Breast epithelium (tissue), 3 donors: ENCODE results near the gene HSD17B11.

Experiments used
- POLR2A ChIP-seq: fragments of 450-650 bp; IDR thresholded peaks from one replicate; pipeline ENCODE4 v1.6.1; 2016; ENCODE audit warnings: antibody characterized with exemption, mild to moderate bottlenecking, moderate library complexity
- TF ChIP-seq, protein P1 (sequence below), 3 donors: fragments of 450-650 bp; IDR thresholded peaks; one replicate each; pipeline ENCODE4 v1.5.1; 2016 to 2017; ENCODE audit warnings: antibody characterized with exemption in 3 of 3, mild to moderate bottlenecking in 3 of 3, moderate library complexity in 3 of 3

DNA sequence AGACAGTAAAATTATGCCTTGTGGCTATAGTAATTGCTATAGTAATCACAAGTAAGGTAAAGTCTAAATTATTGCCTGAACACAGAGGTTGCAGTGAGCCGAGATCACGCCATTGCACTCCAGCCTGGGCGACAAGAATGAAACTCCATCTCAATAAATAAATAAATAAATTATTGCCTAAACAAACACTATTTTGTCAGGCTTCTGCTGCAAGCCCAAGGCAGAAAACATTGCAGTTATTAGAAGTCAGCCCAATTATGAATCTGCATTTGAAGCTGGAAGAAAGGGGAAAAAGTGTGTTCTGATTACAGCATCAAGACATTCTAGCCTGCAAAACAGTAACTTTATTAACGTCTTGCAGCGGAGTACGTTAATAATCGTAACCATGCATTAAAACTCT is 85.4 kb downstream of the HSD17B11 start:
- TF ChIP-seq, protein P1, sequence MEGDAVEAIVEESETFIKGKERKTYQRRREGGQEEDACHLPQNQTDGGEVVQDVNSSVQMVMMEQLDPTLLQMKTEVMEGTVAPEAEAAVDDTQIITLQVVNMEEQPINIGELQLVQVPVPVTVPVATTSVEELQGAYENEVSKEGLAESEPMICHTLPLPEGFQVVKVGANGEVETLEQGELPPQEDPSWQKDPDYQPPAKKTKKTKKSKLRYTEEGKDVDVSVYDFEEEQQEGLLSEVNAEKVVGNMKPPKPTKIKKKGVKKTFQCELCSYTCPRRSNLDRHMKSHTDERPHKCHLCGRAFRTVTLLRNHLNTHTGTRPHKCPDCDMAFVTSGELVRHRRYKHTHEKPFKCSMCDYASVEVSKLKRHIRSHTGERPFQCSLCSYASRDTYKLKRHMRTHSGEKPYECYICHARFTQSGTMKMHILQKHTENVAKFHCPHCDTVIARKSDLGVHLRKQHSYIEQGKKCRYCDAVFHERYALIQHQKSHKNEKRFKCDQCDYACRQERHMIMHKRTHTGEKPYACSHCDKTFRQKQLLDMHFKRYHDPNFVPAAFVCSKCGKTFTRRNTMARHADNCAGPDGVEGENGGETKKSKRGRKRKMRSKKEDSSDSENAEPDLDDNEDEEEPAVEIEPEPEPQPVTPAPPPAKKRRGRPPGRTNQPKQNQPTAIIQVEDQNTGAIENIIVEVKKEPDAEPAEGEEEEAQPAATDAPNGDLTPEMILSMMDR (IDR thresholded peaks at IDR 0.05): no peak
- no peak for TF ChIP-seq POLR2A
